ENCODE measurements around the gene ROR2.

DNA sequence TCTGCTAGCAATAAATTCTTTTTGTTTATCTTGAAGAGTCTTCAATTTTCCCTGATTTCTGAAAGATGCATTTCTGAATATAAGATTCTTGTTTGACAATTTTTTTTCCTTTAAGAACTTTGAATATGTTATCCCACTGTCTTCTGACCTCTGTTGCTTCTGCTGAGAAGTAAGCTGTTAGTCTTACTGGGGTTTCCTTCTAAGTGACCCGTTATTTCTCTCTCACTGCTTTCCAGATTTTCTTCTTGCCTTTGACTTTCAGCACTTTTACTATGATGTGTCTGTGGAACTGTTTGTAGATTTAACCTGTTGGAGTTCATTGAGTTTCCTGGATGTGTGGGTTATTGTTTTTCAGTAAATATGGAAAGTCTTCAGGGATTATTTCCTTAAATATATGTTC, 321.1 kb downstream of the ROR2 start:
- TF ChIP-seq POLR2A (IDR thresholded peaks at IDR 0.05) (no peak), POLR2AphosphoS5 (IDR thresholded peaks at IDR 0.05) (no peak)
- TF ChIP-seq, protein P1, sequence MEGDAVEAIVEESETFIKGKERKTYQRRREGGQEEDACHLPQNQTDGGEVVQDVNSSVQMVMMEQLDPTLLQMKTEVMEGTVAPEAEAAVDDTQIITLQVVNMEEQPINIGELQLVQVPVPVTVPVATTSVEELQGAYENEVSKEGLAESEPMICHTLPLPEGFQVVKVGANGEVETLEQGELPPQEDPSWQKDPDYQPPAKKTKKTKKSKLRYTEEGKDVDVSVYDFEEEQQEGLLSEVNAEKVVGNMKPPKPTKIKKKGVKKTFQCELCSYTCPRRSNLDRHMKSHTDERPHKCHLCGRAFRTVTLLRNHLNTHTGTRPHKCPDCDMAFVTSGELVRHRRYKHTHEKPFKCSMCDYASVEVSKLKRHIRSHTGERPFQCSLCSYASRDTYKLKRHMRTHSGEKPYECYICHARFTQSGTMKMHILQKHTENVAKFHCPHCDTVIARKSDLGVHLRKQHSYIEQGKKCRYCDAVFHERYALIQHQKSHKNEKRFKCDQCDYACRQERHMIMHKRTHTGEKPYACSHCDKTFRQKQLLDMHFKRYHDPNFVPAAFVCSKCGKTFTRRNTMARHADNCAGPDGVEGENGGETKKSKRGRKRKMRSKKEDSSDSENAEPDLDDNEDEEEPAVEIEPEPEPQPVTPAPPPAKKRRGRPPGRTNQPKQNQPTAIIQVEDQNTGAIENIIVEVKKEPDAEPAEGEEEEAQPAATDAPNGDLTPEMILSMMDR (IDR thresholded peaks at IDR 0.05), result no peak
